ENCODE data around the gene TTC12. TPM values are rescaled to one million over a fixed set of nuclear protein-coding genes. Genes with fewer than 3 reads are reported as not detected.

Gene TTC12
- total RNA-seq, 1 experiment from 2014 or later = 30.5 TPM

DNA sequence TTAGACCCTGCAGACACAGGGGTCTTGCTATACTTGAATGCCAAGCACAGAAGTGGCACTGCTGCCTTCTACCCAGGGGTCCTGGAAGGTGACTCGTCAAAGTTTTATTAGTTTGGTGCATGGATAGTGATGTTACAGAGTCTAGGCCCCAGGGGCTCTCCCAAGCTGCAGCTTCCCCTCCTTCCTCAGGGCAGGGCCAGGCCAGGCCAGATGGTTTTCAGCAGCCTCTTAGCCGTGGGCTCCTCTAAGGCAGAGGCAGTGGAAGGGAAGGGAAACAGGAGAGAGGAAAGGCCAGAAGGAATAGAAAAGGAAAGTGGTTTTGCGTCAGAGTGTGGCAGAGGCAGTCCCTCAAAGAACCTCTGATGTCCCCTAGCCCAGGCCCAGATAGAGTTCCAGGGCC lies 95.1 kb downstream of the TTC12 start:
- H3K27me3 Mint-ChIP-seq (ENCODE audit: insufficient read depth, unreplicated experiment) = no peaks in the 10 kb centered on the region
- H3K27ac Mint-ChIP-seq (ENCODE audit: low read depth, unreplicated experiment) = no peak overlapping the region
- H3K36me3 Mint-ChIP-seq (ENCODE audit: insufficient read depth, unreplicated experiment) = peaks cover 5% of the 10 kb centered on the region
- no peaks in the 10 kb centered on the region for H3K9me3 Mint-ChIP-seq (ENCODE audit: unreplicated experiment)
- TF ChIP-seq, protein P1, sequence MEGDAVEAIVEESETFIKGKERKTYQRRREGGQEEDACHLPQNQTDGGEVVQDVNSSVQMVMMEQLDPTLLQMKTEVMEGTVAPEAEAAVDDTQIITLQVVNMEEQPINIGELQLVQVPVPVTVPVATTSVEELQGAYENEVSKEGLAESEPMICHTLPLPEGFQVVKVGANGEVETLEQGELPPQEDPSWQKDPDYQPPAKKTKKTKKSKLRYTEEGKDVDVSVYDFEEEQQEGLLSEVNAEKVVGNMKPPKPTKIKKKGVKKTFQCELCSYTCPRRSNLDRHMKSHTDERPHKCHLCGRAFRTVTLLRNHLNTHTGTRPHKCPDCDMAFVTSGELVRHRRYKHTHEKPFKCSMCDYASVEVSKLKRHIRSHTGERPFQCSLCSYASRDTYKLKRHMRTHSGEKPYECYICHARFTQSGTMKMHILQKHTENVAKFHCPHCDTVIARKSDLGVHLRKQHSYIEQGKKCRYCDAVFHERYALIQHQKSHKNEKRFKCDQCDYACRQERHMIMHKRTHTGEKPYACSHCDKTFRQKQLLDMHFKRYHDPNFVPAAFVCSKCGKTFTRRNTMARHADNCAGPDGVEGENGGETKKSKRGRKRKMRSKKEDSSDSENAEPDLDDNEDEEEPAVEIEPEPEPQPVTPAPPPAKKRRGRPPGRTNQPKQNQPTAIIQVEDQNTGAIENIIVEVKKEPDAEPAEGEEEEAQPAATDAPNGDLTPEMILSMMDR (IDR thresholded peaks at IDR 0.05; ENCODE audit: unreplicated experiment) = no peak
- POLR2A ChIA-PET = interaction anchor here (1.2 kb wide), 1 partner anchor 34 kb away, joined by 3 read pairs; no protein-coding TSS in a partner anchor
- no peak for DNase-seq (ENCODE audit: unreplicated experiment)
- no peak overlapping the region for H3K4me3 Mint-ChIP-seq (ENCODE audit: unreplicated experiment)
- intact Hi-C loops (cut with micrococcal nuclease) = no loop called here
- CTCF ChIA-PET = no interaction called here
- BruUV-seq (replicated peaks) = no TSS peak
- H3K4me1 Mint-ChIP-seq (ENCODE audit: insufficient read depth, unreplicated experiment) = peaks cover 22% of the 10 kb centered on the region

DNA sequence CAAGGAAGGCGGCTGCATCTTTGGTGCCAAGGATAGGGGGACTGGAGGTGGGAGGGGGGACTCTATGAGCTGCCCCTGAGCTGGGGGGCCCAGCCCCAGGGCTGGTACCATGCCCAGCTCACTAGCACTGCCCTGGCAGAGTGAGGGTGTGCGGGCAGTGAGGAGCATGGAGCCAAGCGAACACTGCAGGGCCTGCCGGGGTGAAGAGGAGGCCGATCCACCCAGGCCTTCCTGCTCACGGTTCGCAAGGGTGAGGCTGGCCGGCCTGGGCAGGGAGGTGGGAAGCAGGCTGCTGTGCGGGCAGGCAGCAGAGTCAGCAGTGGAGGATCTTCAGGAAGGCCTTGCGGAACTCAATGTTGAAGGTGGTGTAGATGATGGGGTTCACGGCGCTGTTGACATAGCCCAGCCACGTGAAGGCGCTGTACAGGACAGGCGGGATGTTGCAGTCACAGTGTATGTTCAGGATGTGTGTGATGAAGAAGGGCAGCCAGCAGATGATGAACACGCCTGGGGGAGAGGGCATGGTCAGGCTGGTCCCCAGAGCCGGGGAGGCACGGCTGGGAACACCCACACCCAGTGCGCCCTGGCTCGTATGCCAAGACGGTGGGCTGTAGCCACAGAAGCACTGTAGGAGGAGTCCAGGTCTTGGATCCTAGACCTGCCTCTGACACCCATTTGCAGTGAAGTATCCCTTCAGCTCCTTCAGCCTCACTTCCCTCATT lies 96.2 kb downstream of the TTC12 start:
- Mint-ChIP-seq H3K27me3 (ENCODE audit: insufficient read depth, unreplicated experiment) (no peaks in the 10 kb centered on the region), H3K4me1 (ENCODE audit: insufficient read depth, unreplicated experiment) (peaks cover 11% of the 10 kb centered on the region), H3K27ac (ENCODE audit: low read depth, unreplicated experiment) (no peak overlapping the region), H3K36me3 (ENCODE audit: insufficient read depth, unreplicated experiment) (peaks cover 5% of the 10 kb centered on the region), H3K9me3 (ENCODE audit: unreplicated experiment) (no peaks in the 10 kb centered on the region), H3K4me3 (ENCODE audit: unreplicated experiment) (no peak overlapping the region)
- ChIA-PET POLR2A (no interaction called here), CTCF (interaction anchor here (0.6 kb wide), 1 partner anchor 15 kb away, joined by 3 read pairs; no protein-coding TSS in a partner anchor)
- no peak for DNase-seq (ENCODE audit: unreplicated experiment)
- BruUV-seq (replicated peaks) = no TSS peak
- TF ChIP-seq, protein P1 (IDR thresholded peaks at IDR 0.05; ENCODE audit: unreplicated experiment) = no peak
- intact Hi-C loops (cut with micrococcal nuclease) = no loop called here

DNA sequence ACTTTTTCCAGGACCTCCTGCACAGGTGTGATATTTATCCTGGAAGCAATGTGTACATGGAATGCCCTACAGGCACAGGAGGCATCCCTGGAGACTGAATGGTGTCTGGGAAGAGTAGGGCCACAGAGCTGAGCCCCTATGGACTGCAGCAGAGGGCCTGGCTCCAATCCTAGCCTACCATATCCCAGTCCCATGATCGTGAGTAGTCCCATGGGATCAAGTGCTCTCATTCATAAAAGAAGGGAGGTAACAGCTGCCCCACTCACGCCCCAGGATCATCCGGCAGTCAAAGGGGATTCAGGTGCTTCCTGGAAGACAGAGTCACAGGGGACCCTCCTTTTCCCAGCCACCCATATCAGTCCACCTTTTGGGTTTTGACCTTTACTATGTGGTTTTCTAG lies 97.2 kb downstream of the TTC12 start:
- ChIA-PET POLR2A (no interaction called here), CTCF (no interaction called here)
- TF ChIP-seq, protein P1 (IDR thresholded peaks at IDR 0.05; ENCODE audit: unreplicated experiment) = no peak
- Mint-ChIP-seq H3K27me3 (ENCODE audit: insufficient read depth, unreplicated experiment) (no peaks in the 10 kb centered on the region), H3K36me3 (ENCODE audit: insufficient read depth, unreplicated experiment) (peaks cover 5% of the 10 kb centered on the region), H3K9me3 (ENCODE audit: unreplicated experiment) (no peaks in the 10 kb centered on the region), H3K27ac (ENCODE audit: low read depth, unreplicated experiment) (no peak overlapping the region), H3K4me3 (ENCODE audit: unreplicated experiment) (no peak overlapping the region), H3K4me1 (ENCODE audit: insufficient read depth, unreplicated experiment) (peaks cover 2% of the 10 kb centered on the region)
- BruUV-seq (replicated peaks) = no TSS peak
- no peak for DNase-seq (ENCODE audit: unreplicated experiment)
- intact Hi-C loops (cut with micrococcal nuclease) = no loop called here

DNA sequence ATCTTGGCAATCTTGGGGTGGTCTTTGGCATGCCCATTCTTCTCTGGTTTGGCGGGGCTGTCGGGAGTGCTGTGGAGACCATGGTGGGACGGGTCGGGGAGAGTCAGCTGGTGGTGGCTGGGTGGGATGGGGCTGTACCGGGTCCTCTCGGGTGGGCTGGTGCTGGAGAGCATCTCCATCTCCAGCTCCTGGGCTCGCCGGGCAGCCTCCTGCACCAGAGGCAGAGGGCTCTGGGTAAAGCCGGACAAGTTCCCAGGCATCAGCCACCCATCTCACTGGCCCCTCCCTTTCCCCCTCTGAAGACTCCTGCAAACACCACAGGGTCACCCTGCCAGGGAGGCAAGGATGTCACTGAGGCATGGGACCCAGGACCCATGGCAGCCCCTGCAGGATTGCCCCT lies 98.3 kb downstream of the TTC12 start:
- no TSS peak for BruUV-seq (replicated peaks)
- POLR2A ChIA-PET = no interaction called here
- DNase-seq (ENCODE audit: unreplicated experiment) = no peak
- H3K4me1 Mint-ChIP-seq (ENCODE audit: insufficient read depth, unreplicated experiment) = no peaks in the 10 kb centered on the region
- no peak overlapping the region for H3K4me3 Mint-ChIP-seq (ENCODE audit: unreplicated experiment)
- no peaks in the 10 kb centered on the region for H3K27me3 Mint-ChIP-seq (ENCODE audit: insufficient read depth, unreplicated experiment)
- TF ChIP-seq, protein P1 (IDR thresholded peaks at IDR 0.05; ENCODE audit: unreplicated experiment) = no peak
- intact Hi-C loops (cut with micrococcal nuclease) = no loop called here
- H3K27ac Mint-ChIP-seq (ENCODE audit: low read depth, unreplicated experiment) = no peak overlapping the region
- CTCF ChIA-PET = interaction anchor here (0.7 to 0.8 kb wide), 2 partner anchors 9 to 29 kb away, joined by 3 to 5 read pairs; no protein-coding TSS in a partner anchor
- no peaks in the 10 kb centered on the region for H3K9me3 Mint-ChIP-seq (ENCODE audit: unreplicated experiment)
- H3K36me3 Mint-ChIP-seq (ENCODE audit: insufficient read depth, unreplicated experiment) = peaks cover 5% of the 10 kb centered on the region
